Body of pancreas (tissue), 4 donors: Measurements from ENCODE around the gene CNKSR2. TPM values are rescaled to one million over a fixed set of nuclear protein-coding genes. Genes with fewer than 3 reads are reported as not detected.
"Not testable (repeated sequence)": the region's sequence is repeated elsewhere in the genome, so short reads cannot be mapped to it uniquely, and the experiment has no call there.

ENCODE experiments used
- ATAC-seq: fragments of 150-250 bp; one replicate; pipeline ENCODE4 v1.9.1; 2016
- DNase-seq, 4 donors: peaks; one replicate each; pipeline ENCODE4 v3.0.0-alpha.2; 2019
- H3K27ac ChIP-seq, 4 donors: fragments of 200-600 bp; sonication (generic); 1 replicate in 3 of 4; 2 replicates in 1 of 4; pipeline versions ENCODE4 v1.5.1 to v1.6.1; 2016 to 2019; ENCODE audit warnings: mild to moderate bottlenecking in 1 of 4, mixed read lengths in 1 of 4, moderate library complexity in 1 of 4
- H3K27me3 ChIP-seq, 2 donors: fragments of 200-600 bp; sonication (generic); one replicate each; pipeline ENCODE4 v1.6.0; 2016; ENCODE audit warnings: mild to moderate bottlenecking in 1 of 2
- H3K36me3 ChIP-seq, 2 donors: fragments of 200-600 bp; sonication (generic); replicated peaks in 1 of 2; 2 replicates each; pipeline ENCODE4 v1.5.1; 2016; ENCODE audit warnings: low read depth in 2 of 2; ENCODE audit not compliant: insufficient read depth in 1 of 2
- H3K4me1 ChIP-seq: fragments of 200-600 bp; sonication (generic); one replicate; pipeline ENCODE4 v1.6.0; 2016
- H3K4me3 ChIP-seq, 2 donors: fragments of 200-600 bp; sonication (generic); 1 replicate in 1 of 2; 2 replicates in 1 of 2; pipeline ENCODE4 v1.5.1; 2016 to 2019
- H3K9me3 ChIP-seq, 3 donors: fragments of 200-600 bp; sonication (generic); 1 replicate in 2 of 3; 2 replicates in 1 of 3; pipeline ENCODE4 v1.5.1; 2016
- CTCF ChIP-seq, 7 experiments: fragments of 450-650 bp in 4 of 7; fragments of 200-600 bp in 3 of 7; sonication (generic) in 3 of 7; IDR thresholded peaks; one replicate each; pipeline ENCODE4 v1.5.1; 2016 to 2019; ENCODE audit warnings: antibody characterized with exemption in 7 of 7
- POLR2A ChIP-seq, 3 donors: fragments of 450-650 bp; IDR thresholded peaks; one replicate each; pipeline ENCODE4 v1.6.1; 2016; ENCODE audit warnings: antibody characterized with exemption in 3 of 3, mild to moderate bottlenecking in 2 of 3
- WGBS, 2 donors: methylation state at CpG; one replicate each; pipeline ENCODE4 v1.1.5; 2017; 5-methylcytosine and 5-hydroxymethylcytosine counted together
- intact Hi-C: fragments of 100-400 bp; cut with DNase I; formaldehyde crosslinking; loops from one replicate; pipeline ENCODE4 v1.15.1; 2023
- total RNA-seq, 2 donors: library from RNA; depleted of rRNA; stranded (reverse); fragments of >200 nt; gene quantifications; one replicate each; pipeline ENCODE4 v1.1.0, GENCODE V29; 2016

Gene CNKSR2
- total RNA-seq, 2 donors from 2014 or later = 9.9 to 60.0 TPM

DNA sequence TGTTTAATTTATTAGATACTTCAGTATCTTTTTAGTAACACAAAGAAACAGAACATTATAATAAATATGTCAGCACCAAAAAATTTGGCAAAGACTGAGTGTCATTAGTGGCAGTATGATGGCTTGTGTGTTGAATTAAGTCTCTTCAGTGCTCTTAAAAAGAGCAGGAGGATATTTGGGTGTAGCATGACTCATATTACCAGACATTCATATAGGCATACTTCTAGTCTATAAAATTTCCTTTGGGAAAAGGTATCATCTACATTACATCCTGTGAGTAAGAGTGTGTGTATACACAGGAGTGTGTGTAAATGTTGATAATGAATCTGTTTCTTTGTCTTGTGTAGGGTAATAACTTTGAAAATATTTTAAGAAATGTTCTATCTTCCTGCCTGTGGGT, 135.7 kb downstream of the CNKSR2 start:
- intact Hi-C loops = no loop called here
- ATAC-seq (no peak), DNase-seq (no peak)
- TF ChIP-seq CTCF (IDR thresholded peaks at IDR 0.05) = no peak
- no peak for TF ChIP-seq POLR2A (IDR thresholded peaks at IDR 0.05)
- Histone ChIP-seq H3K36me3 (no peaks in the 10 kb centered on the region), H3K9me3 (no peaks in the 10 kb centered on the region), H3K4me1 (no peaks in the 10 kb centered on the region), H3K27me3 (no peaks in the 10 kb centered on the region), H3K27ac (no peak overlapping the region), H3K4me3 (no peak overlapping the region)

- intact Hi-C loops = no loop called here
- 59% methylated on average over 1 of the region's 1 CpG for WGBS, 2 donors
- H3K27ac ChIP-seq = no peak overlapping the region
These were observed 149.8 kb downstream of the CNKSR2 start for GRCh38 chrX:21524008-21524407.

GRCh38 chrX:21528076-21528475, 153.9 kb downstream of the CNKSR2 start:
- H3K36me3 ChIP-seq = no peaks in the 10 kb centered on the region
- DNase-seq (no peak), ATAC-seq (no peak)
- TF ChIP-seq CTCF (IDR thresholded peaks at IDR 0.05) = no peak
- TF ChIP-seq POLR2A (IDR thresholded peaks at IDR 0.05) = no peak
- intact Hi-C loops = no loop called here
- no peaks in the 10 kb centered on the region for H3K9me3 ChIP-seq
- no peak overlapping the region for H3K4me3 ChIP-seq
- no peaks in the 10 kb centered on the region for H3K27me3 ChIP-seq
- no peak overlapping the region for H3K27ac ChIP-seq
- no peaks in the 10 kb centered on the region for H3K4me1 ChIP-seq

More at GRCh38 chrX:21524008-21524407, 149.8 kb downstream of the CNKSR2 start:
- Histone ChIP-seq H3K36me3 (no peaks in the 10 kb centered on the region), H3K4me1 (no peaks in the 10 kb centered on the region), H3K4me3 (no peak overlapping the region), H3K9me3 (no peaks in the 10 kb centered on the region), H3K27me3 (no peaks in the 10 kb centered on the region)
- ATAC-seq (no peak), DNase-seq (no peak)
- TF ChIP-seq POLR2A (IDR thresholded peaks at IDR 0.05) (no peak), CTCF (IDR thresholded peaks at IDR 0.05) (no peak)

DNA sequence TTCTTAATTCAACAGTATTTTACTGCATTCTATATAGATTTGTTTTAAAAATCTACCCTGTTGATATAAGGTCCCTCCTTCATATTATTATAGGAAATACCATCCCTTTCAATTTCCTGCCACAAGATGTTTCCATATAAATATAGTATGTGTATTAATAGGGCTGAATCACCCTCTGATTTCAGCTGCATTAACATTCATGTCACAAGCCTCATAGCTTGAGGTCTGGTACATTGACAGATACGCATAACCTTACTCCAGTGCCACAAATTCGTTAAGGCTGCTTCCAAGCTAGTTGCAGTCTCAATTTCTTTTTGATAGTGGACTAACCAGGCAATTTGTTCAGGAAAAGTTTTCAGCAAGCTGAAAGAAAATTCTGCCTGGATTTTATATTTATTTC, 155.6 kb downstream of the CNKSR2 start:
- no peak for DNase-seq
- H3K4me3 ChIP-seq = no peak overlapping the region
- intact Hi-C loops = no loop called here
- no peaks in the 10 kb centered on the region for H3K36me3 ChIP-seq
- no peaks in the 10 kb centered on the region for H3K27me3 ChIP-seq
- no peak overlapping the region for H3K27ac ChIP-seq
- TF ChIP-seq POLR2A (IDR thresholded peaks at IDR 0.05) = no peak
- ATAC-seq = no peak
- no peaks in the 10 kb centered on the region for H3K4me1 ChIP-seq
- no peaks in the 10 kb centered on the region for H3K9me3 ChIP-seq
- WGBS, 2 donors = 83 to 84% methylated on average over 2 of the region's 2 CpGs

DNA sequence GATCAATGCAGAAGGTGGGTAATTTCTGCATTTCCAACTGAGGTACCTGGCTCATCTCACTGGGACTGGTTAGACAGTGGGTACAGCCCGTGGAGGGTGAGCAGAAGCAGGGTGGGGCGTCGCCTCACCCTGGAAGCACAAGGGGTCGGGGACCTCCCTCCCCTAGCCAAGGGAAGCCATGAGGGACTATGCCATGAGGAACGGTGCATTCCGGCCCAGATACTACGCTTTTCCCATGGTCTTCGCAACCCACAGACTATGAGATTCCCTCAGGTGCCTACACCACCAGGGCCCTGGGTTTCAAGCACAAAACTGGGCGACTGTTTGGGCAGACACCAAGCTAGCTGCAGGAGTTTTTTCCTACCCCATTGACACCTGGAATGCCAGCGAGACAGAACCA, 170.4 kb downstream of the CNKSR2 start:
- ATAC-seq, H3K27me3 ChIP-seq, DNase-seq, H3K4me3 ChIP-seq, intact Hi-C loops, H3K36me3 ChIP-seq, H3K27ac ChIP-seq, H3K9me3 ChIP-seq, H3K4me1 ChIP-seq: not testable (repeated sequence)
- 60 to 89% methylated on average over 1 to 5 of the region's 10 CpGs for WGBS, 2 donors

DNA sequence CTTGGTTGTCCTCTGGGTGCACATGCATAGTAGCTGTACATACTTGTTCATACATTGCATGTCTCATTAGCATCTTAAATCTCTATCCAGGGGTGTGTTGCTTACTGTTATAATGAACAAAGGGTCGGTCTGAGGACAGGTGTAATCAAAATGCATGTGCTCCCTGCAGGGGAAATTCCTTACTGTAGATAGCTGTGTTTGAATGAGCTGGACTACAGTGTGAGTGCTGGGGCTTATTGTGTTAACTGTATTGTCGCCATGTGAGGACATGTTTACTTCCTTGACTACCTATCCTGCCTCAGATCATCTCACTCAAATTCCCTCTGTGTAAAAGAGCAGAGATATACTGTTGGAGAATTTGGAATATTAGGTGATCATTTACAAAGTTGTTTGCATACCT, 185.2 kb downstream of the CNKSR2 start:
- Histone ChIP-seq H3K4me1 (no peaks in the 10 kb centered on the region), H3K9me3 (no peaks in the 10 kb centered on the region), H3K27ac (no peak overlapping the region), H3K4me3 (no peak overlapping the region), H3K36me3 (no peaks in the 10 kb centered on the region), H3K27me3 (no peaks in the 10 kb centered on the region)
- DNase-seq (no peak), ATAC-seq (no peak)
- WGBS, 2 donors = 54 to 63% methylated on average over 2 of the region's 2 CpGs
- intact Hi-C loops = no loop called here
- TF ChIP-seq CTCF (IDR thresholded peaks at IDR 0.05) = no peak
- no peak for TF ChIP-seq POLR2A (IDR thresholded peaks at IDR 0.05)
